ENCODE data around the gene GSTO1. TPM values are rescaled to one million over a fixed set of nuclear protein-coding genes. Genes with fewer than 3 reads are reported as not detected.
A peak's percentile ranks its signal among the peaks of the same experiment; 100 is the strongest.

GSTO1 gene
- total RNA-seq, 1 donor from 2014 or later: 174 TPM

DNA sequence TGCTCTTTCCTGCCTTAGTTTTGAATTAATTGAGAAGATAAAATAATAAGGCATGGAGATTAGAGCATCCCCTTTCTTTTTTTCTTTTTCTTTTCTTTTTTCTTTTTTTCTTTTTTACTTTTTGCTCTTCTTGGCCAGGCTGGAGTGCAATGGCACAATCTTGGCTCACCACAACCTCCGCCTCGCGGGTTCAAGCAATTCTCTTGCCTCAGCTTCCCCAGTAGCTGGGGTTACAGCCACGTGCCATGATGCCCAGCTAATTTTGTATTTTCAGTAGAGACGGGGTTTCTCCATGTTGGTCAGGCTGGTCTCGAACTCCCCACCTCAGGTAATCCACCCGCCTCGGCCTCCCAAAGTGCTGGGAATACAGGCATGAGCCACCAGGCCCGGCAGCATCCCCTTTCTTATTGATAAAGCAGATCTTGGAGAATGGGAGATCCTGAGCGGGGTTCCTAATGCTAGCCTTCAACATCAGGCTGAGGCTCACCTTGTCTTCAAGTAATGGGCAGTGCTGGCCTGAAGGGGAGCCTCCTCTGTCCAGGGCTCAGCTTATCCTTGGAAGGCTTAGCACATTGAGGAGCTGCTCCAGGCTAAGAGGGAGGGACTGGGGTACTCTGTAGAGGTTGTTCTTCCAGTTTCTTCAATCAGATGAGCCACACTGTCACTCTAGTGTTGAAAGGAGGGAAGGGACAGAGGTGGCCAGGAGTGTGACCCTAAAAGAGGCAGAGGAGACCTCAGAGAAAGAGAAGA is 42.2 kb downstream of the GSTO1 start:
- ATAC-seq: no peak
- no peak for DNase-seq (ENCODE audit: missing footprints)
- intact Hi-C loops (cut with DNase I): no loop called here

DNA sequence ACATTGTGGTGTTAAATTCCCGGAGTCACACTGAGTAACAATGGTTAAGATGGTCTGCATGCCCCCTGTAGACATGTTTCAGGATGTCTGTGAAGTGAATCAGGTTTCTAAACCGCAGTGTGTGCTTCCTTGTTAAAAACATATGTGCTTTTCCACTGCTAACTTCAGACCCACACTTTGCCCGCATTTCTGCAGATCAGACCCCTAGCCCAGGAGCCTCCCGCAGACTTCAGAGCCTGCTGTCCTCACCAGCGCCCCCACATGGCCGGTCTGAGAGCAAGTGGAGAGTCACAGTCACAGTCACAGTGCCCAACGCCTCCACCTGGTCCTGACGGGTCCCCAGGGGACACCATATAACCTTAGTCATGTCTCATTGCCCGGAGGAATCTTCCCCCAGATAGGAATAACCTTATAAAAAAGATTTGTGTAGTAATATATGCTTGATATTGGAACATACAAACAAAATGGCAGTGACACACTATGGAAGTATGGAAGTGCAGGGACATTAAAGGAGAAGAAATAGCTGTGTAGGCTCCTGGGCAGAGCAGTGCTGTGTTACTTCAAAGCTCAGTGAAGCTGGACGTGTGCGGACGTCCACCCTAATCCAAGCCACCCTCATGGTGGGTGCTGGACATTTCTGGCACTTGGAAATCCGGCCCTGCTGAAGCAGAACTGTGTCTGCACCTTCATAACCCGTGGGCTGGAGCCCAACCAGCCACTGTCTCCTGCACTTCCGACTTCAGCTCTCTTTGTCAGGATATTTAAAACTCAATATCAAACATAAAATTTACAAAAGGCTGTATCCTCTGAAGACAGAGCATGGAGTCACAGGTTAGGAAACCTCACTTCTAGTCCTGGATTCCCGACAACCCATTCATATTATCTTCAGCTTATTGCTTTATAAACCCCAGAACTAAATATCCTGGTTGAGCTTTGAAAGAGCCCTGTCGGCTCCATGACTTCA is 43.3 kb downstream of the GSTO1 start:
- no peak for DNase-seq (ENCODE audit: missing footprints)
- no peak for ATAC-seq
- intact Hi-C loops (cut with DNase I): no loop called here

DNA sequence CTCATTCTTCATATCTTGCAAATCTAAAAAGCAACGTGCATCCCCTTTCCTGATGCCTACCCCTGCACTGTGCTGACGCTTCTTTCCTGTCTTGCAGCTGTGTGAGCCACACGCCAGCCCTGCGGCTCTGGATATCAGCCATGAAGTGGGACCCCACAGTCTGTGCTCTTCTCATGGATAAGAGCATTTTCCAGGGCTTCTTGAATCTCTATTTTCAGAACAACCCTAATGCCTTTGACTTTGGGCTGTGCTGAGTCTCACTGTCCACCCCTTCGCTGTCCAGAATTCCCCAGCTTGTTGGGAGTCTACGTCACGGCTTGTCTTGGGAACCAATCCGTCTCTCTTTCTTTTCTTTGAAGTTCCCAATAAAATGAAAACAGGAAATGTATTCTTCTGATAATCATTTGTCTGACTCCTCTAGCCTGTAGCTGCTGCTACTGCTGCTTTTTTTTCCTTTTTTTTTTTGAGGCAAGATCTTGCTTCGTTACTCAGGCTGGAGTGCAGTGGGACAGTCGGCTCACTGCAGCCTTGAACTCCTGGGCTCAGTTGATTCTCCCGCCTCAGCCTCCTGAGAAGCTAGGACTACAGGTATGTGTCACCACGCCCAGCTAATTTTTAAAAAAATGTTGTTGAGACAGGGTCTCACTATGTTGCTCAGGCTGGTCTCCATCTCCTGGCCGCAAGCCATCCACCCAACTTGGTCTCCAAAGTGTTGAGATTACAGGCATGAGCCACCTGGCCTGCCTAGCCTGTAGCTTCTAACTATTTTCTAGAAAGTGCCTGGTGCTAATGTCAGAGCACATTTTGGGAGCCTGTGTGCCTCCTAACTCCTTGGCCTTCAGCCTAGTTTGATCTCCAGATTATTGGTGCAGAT is 44.6 kb downstream of the GSTO1 start:
- intact Hi-C loops (cut with DNase I): no loop called here
- no peak for DNase-seq (ENCODE audit: missing footprints)
- peak; percentile 17 for ATAC-seq

- DNase-seq (ENCODE audit: missing footprints) (no peak), ATAC-seq (peak; percentile 62)
- intact Hi-C loops (cut with DNase I): no loop called here
Observed at GRCh38 chr10:104300002-104300735, 45.5 kb downstream of the GSTO1 start.

GRCh38 chr10:104300736-104301292 is 46.1 kb downstream of the GSTO1 start:
- intact Hi-C loops (cut with DNase I): no loop called here
- peak; percentile 78 for DNase-seq (ENCODE audit: missing footprints)
- peak; percentile 80 for ATAC-seq

- intact Hi-C loops (cut with DNase I): no loop called here
- ATAC-seq (no peak), DNase-seq (ENCODE audit: missing footprints) (no peak)
Observed at GRCh38 chr10:104301907-104302690, 47.4 kb downstream of the GSTO1 start.

- DNase-seq (ENCODE audit: missing footprints) (no peak), ATAC-seq (no peak)
- intact Hi-C loops (cut with DNase I): no loop called here
Observed at GRCh38 chr10:104303594-104304355, 49.1 kb downstream of the GSTO1 start.

DNA sequence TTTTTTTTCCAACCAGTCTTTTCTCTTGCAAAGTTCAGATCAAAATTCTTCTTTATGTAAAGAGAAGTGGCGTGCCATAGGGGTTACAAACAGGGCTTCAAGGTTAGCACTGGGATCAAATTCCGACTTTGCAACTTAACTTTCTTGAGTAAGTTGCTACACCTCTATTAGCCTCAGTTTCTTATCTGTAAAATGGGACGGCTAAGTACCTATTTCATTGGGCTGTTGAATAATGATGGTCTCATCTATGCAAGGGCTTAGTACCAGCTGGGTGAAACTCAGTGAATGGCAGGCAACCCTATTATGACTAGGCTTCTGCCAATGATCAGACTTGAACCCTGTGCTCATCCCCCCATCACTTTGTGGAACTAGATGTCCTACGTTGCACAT is 49.7 kb downstream of the GSTO1 start:
- DNase-seq (ENCODE audit: missing footprints): no peak
- intact Hi-C loops (cut with DNase I): no loop called here
- no peak for ATAC-seq

GRCh38 chr10:104304927-104305326 is 50.2 kb downstream of the GSTO1 start:
- no peak for DNase-seq (ENCODE audit: missing footprints)
- intact Hi-C loops (cut with DNase I): loop anchor here (1.0 kb wide), 2 partner anchors 33 to 44 kb away; partner anchors contain the start of gene ITPRIP
- ATAC-seq: peak; percentile 37

- intact Hi-C loops (cut with DNase I): no loop called here
- ATAC-seq: no peak
- DNase-seq (ENCODE audit: missing footprints): no peak
Observed at GRCh38 chr10:104306897-104307296, 52.2 kb downstream of the GSTO1 start.

DNA sequence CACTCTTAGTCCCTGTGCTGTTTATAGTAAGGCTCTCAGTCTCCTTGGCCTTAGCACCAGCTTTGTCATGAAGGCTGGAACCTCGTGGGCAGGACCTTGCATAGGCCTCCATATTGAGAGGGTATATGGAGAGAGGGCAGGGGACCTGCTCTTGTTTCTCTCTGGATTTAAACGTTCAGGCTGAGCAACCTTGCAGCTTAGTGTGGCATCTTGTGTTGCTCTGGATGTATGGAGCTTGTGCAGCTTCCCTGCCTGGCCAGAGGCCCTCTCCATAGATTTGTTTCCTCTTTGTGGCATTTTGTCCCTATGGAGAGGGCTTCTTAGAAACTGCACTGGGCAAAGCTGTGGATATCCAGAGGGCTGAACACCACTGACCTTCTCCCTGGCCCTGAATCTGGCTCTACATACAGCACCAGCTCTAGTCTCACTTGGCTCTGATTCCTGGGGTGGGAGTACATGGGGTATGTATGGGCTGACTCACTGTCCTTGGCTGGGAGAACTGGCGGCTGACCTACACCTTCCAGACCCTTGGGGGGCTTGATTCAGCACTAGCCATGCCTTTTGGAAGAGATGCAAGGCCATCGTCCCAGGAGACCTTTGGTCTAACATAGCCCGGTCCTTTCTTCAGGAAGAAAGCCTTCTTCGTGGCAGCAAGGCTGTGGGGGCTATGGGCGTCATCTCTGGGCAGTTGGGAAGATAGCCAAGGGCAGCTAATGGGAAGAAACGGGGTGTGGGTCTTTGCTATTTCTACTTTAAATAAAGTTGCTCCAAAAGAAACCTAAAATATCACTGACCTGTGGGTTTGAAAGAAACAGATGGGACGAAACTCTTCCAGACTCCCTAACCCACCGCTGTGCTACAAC is 53.1 kb downstream of the GSTO1 start:
- DNase-seq (ENCODE audit: missing footprints) (no peak), ATAC-seq (no peak)
- intact Hi-C loops (cut with DNase I): no loop called here

- no peak for DNase-seq (ENCODE audit: missing footprints)
- ATAC-seq: no peak
- intact Hi-C loops (cut with DNase I): no loop called here
Observed at GRCh38 chr10:104308439-104308903, 53.8 kb downstream of the GSTO1 start.

GRCh38 chr10:104309980-104310978 is 55.6 kb downstream of the GSTO1 start:
- intact Hi-C loops (cut with DNase I): no loop called here
- ATAC-seq: peak; percentile 89
- DNase-seq (ENCODE audit: missing footprints): no peak

DNA sequence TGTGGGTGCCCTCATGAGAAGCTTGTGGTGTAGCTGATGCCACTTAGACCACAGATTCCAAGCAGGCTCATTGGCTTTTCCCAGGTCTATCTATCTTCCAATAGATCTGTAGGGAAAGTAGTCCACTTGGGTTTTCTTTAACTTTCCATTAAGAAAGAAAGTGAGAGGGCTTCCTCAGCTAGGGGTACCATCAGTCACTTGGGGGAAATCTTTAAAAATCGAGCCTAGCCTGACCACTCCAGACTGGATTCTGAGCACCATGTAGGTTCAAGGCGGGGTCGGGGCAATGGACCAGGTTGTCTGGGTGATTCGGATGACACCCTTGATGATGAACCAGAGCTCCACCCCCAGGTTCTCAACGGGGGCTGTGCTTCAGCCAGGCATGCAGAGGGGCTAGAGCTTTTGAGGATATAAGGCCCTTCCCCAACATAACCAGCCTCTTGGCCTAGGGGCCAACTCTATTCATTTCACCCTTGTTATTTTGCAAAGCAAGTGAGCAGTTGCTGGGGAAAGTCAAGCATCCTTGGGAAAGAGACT is 56.6 kb downstream of the GSTO1 start:
- no peak for DNase-seq (ENCODE audit: missing footprints)
- ATAC-seq: no peak
- intact Hi-C loops (cut with DNase I): no loop called here

Data from Right ventricle myocardium inferior (tissue), 1 donor.